ENCODE measurements around the gene CPNE7. TPM values are rescaled to one million over a fixed set of nuclear protein-coding genes. Genes with fewer than 3 reads are reported as not detected.
A peak's percentile ranks its signal among the peaks of the same experiment; 100 is the strongest.

Gene CPNE7
- total and polyA plus RNA-seq, 9 of the 15 experiments (the other 6 are each of a cell fraction or from before 2014, with no cell fraction given): 0.30 to 73.4 (median 32.7) TPM

- TF ChIP-seq ZNF830 (CRISPR knock-in tag; IDR thresholded peaks at IDR 0.05) (0 out of 2 replicates have a peak, but pooled peaks have one; percentile 11), ZC3H11A (IDR thresholded peaks at IDR 0.05; ENCODE audit: low read depth, low read length) (no peak), ZNF717 (CRISPR knock-in tag; IDR thresholded peaks at IDR 0.05) (no peak; the same call in 1 of the 2 replicates), L3MBTL2 (IDR thresholded peaks at IDR 0.05) (peak; percentile 93), THRA (IDR thresholded peaks at IDR 0.05) (no peak), GTF2F1 (IDR thresholded peaks at IDR 0.05; ENCODE audit: low read depth, low read length) (peak; percentile 98), NFE2L1 (tag; IDR thresholded peaks at IDR 0.05; ENCODE audit: borderline replicate concordance, low read depth) (no peak), POLR3A (IDR thresholded peaks at IDR 0.05; ENCODE audit: borderline replicate concordance, extremely low read depth, insufficient read depth, insufficient read length) (no peak), NFYB (IDR thresholded peaks at IDR 0.05; ENCODE audit: extremely low read depth, insufficient read length) (peak; percentile 75), SMAD1 (IDR thresholded peaks at IDR 0.05; ENCODE audit: low read depth, low read length, partially characterized antibody) (peak; percentile 81), MEF2A (IDR thresholded peaks at IDR 0.05; ENCODE audit: control insufficient read depth, low read depth, low read length) (no peak), ZHX1 (conservative IDR thresholded peaks at IDR 0.05; ENCODE audit: low read length) (peak; percentile 70; the same call in 1 of the 2 replicates), SRF (CRISPR knock-in tag; IDR thresholded peaks at IDR 0.05) (peak in 1 of 2 experiments; percentile 22; a peak in 1 of 4 replicates), HSF4 (CRISPR knock-in tag; IDR thresholded peaks at IDR 0.05; ENCODE audit: borderline replicate concordance) (no peak), ARID4B (CRISPR knock-in tag; IDR thresholded peaks at IDR 0.05) (peak; percentile 86), ZNF668 (CRISPR knock-in tag; IDR thresholded peaks at IDR 0.05) (no peak), ZNF3 (CRISPR knock-in tag; IDR thresholded peaks at IDR 0.05) (no peak), ZNF232 (CRISPR knock-in tag; IDR thresholded peaks at IDR 0.05) (0 out of 2 replicates have a peak, but pooled peaks have one; percentile 12), GABPB1 (CRISPR knock-in tag; IDR thresholded peaks at IDR 0.05) (peak; percentile 84), MTF1 (CRISPR knock-in tag; IDR thresholded peaks at IDR 0.05; ENCODE audit: borderline replicate concordance) (no peak)
Measured at GRCh38 chr16:89560378-89561141, 15.0 kb upstream of the CPNE7 start, which contains the start of gene RPL13 (continued).

Measured in K562 (cell line).